Esophagus squamous epithelium (tissue), 4 donors: ENCODE data around the gene SEMA5A.

Source experiments
- POLR2A ChIP-seq, 4 donors: fragments of 450-650 bp; IDR thresholded peaks; one replicate each; pipeline ENCODE4 v1.6.1; 2017; ENCODE audit warnings: antibody characterized with exemption in 4 of 4, mild to moderate bottlenecking in 4 of 4, moderate library complexity in 3 of 4
- TF ChIP-seq, protein P1 (sequence below), 6 experiments: fragments of 450-650 bp in 4 of 6; fragments of 200-600 bp in 2 of 6; sonication (generic) in 2 of 6; IDR thresholded peaks; one replicate each; pipeline ENCODE4 v1.5.1; 2016 to 2019; ENCODE audit warnings: antibody characterized with exemption in 6 of 6, mild to moderate bottlenecking in 4 of 6, moderate library complexity in 4 of 6

DNA sequence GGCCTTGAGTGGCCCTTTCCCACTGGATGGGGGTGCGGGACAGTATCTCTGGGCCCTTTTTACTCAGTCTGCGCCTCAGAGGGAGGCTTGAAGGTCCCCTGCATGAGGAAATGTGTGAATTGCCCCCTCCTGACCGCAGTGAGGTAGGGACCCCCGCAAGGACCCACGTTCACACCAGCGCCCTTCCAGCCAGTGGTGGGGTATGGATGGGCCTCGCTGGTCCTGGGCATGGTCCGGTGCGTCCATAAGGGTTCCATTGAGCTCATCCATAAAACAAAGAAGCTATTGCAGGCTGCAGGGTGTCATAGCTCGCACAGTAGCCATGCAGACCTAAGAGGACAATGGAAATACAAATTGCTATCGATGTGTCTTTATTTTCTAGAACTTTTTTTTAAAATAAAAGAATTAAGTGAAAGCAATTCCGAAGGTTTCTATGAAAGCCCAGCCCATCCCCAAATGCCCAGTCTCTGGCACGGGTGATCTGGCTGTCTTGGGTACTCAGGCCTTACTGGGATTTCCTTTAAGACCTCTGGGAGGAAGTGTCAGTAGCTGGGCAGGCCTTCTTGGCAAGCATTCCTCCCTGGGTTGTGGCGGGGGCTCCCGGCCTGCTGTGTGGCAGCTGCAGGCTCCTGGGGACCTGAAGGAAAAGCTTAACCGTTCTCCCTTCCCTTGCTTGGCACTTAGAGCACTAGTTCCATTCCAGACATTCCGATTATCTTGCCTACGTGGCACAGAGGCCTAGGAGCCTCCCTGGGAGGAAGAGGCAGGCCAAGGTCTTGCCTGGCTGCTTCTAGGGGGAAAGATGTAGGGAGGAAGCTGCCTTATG, 1.5 kb upstream of the SEMA5A start:
- no peak for TF ChIP-seq POLR2A (IDR thresholded peaks at IDR 0.05)
- TF ChIP-seq, protein P1, sequence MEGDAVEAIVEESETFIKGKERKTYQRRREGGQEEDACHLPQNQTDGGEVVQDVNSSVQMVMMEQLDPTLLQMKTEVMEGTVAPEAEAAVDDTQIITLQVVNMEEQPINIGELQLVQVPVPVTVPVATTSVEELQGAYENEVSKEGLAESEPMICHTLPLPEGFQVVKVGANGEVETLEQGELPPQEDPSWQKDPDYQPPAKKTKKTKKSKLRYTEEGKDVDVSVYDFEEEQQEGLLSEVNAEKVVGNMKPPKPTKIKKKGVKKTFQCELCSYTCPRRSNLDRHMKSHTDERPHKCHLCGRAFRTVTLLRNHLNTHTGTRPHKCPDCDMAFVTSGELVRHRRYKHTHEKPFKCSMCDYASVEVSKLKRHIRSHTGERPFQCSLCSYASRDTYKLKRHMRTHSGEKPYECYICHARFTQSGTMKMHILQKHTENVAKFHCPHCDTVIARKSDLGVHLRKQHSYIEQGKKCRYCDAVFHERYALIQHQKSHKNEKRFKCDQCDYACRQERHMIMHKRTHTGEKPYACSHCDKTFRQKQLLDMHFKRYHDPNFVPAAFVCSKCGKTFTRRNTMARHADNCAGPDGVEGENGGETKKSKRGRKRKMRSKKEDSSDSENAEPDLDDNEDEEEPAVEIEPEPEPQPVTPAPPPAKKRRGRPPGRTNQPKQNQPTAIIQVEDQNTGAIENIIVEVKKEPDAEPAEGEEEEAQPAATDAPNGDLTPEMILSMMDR (IDR thresholded peaks at IDR 0.05) = no peak
